K562 (cell line): Measurements from ENCODE around the gene QKI. TPM values are rescaled to one million over a fixed set of nuclear protein-coding genes. Genes with fewer than 3 reads are reported as not detected.
A peak's percentile ranks its signal among the peaks of the same experiment; 100 is the strongest.

Experiments used
- BRCA1 ChIP-seq, 2 experiments: fragments of 450-650 bp in 1 of 2; sonication (generic) in 1 of 2; formaldehyde crosslinking in 1 of 2; IDR thresholded peaks; 2 replicates each; pipeline versions ENCODE4 v1.5.0 to v1.6.1; 2017 to 2020; ENCODE audit warnings: mild to moderate bottlenecking in 1 of 2, missing genetic modification reagents in 1 of 2
- CBFA2T2 ChIP-seq: fragments of 450-650 bp; conservative IDR thresholded peaks from 2 replicates; pipeline ENCODE4 v1.6.1; 2017; ENCODE audit warnings: mild to moderate bottlenecking
- IRF2 ChIP-seq: sonication (generic); formaldehyde crosslinking; IDR thresholded peaks from 2 replicates; pipeline ENCODE4 v1.8.1; 2022; ENCODE audit warnings: mild to moderate bottlenecking, missing genetic modification reagents
- LARP7 ChIP-seq: fragments of 450-650 bp; IDR thresholded peaks from 2 replicates; pipeline ENCODE4 v1.6.1; 2016
- MCM3 ChIP-seq: fragments of 450-650 bp; IDR thresholded peaks from 2 replicates; pipeline ENCODE4 v1.6.1; 2016
- NCOA4 ChIP-seq: fragments of 450-650 bp; IDR thresholded peaks from 2 replicates; pipeline ENCODE4 v1.6.1; 2018; ENCODE audit warnings: mild to moderate bottlenecking; ENCODE audit not compliant: partially characterized antibody
- RBM15 ChIP-seq: fragments of 200-400 bp; formaldehyde crosslinking; IDR thresholded peaks from 2 replicates; pipeline ENCODE4 v1.6.1; 2018; ENCODE audit warnings: mild to moderate bottlenecking, low read length, moderate library complexity; ENCODE audit not compliant: insufficient read depth
- SRSF3 ChIP-seq: fragments of 200-400 bp; formaldehyde crosslinking; IDR thresholded peaks from 2 replicates; pipeline ENCODE4 v1.6.1; 2016; ENCODE audit warnings: mild to moderate bottlenecking, low read length, moderate library complexity; ENCODE audit not compliant: insufficient read depth
- SRSF9 ChIP-seq: fragments of 200-400 bp; formaldehyde crosslinking; IDR thresholded peaks from 2 replicates; pipeline ENCODE4 v1.6.1; 2017; ENCODE audit warnings: low read depth, low read length, borderline replicate concordance
- TBL1XR1 ChIP-seq, 2 experiments: IDR thresholded peaks; 2 replicates each; pipeline ENCODE4 v1.6.1; 2012; ENCODE audit warnings: improper control_type of control experiment in 2 of 2, low read length in 2 of 2, mild to moderate bottlenecking in 1 of 2
- TEAD1 ChIP-seq, 2 experiments: fragments of 450-650 bp in 1 of 2; sonication (generic) in 1 of 2; formaldehyde crosslinking; IDR thresholded peaks; 2 replicates each; pipeline versions ENCODE4 v1.4.0 to v1.8.0; 2020 to 2022; ENCODE audit warnings: mild to moderate bottlenecking in 2 of 2, missing genetic modification reagents in 1 of 2
- TFE3 ChIP-seq: fragments of 450-650 bp; formaldehyde crosslinking; IDR thresholded peaks from 2 replicates; pipeline ENCODE4 v1.4.0; 2020; ENCODE audit warnings: mild to moderate bottlenecking, mixed read lengths
- polyA plus RNA-seq, 8 experiments: library from polyadenylated mRNA; depleted of rRNA in 4 of 8; stranded (reverse) in 5 of 8; unstranded in 3 of 8; fragments of >200 nt; fragmentation: Nextera tagmentation in 2 of 8; fragmentation: Illumina TruSeq in 1 of 8; extraction: Ambion mirVana in 2 of 8; extraction: Trizol in 1 of 8; gene quantifications; 2 replicates each; pipeline versions ENCODE4 v1.2.1 to v1.2.3, GENCODE V29; 2011 to 2014; ENCODE audit warnings: inconsistent platforms in 1 of 8, missing spikeins in 1 of 8
- total RNA-seq, 7 experiments: library from RNA; depleted of rRNA in 6 of 7; stranded (reverse); fragments of >200 nt in 6 of 7; fragmentation: Illumina TruSeq in 2 of 7; extraction: Trizol in 2 of 7; gene quantifications; 2 replicates each; pipeline versions ENCODE4 v1.2.1 to v1.2.3, GENCODE V29; 2011 to 2021; ENCODE audit warnings: low replicate concordance in 1 of 7
- TF ChIP-seq, protein P1 (sequence below): sonication (generic); formaldehyde crosslinking; IDR thresholded peaks from 2 replicates; pipeline ENCODE4 v1.4.0; 2020; ENCODE audit warnings: mild to moderate bottlenecking, missing genetic modification reagents
- TF ChIP-seq, protein P2 (sequence below), 3 experiments: IDR thresholded peaks in 2 of 3; conservative IDR thresholded peaks in 1 of 3; 2 replicates each; pipeline ENCODE4 v1.5.1; 2011 to 2012; ENCODE audit warnings: low read length in 3 of 3, mild to moderate bottlenecking in 3 of 3, control low read depth in 2 of 3, improper control_type of control experiment in 1 of 3, inconsistent platforms in 1 of 3, low read depth in 1 of 3, mixed read lengths in 1 of 3, moderate library complexity in 1 of 3; ENCODE audit not compliant: insufficient read depth in 2 of 3
- TF ChIP-seq, protein P3 (sequence below): sonication (generic); formaldehyde crosslinking; IDR thresholded peaks from 2 replicates; pipeline ENCODE4 v1.9.0; 2022; ENCODE audit warnings: mild to moderate bottlenecking, missing genetic modification reagents

QKI gene
- total and polyA plus RNA-seq, 9 of the 15 experiments (the other 6 are each of a cell fraction or from before 2014, with no cell fraction given), result 20.4 to 215 (median 123) TPM

GRCh38 chr6:163427498-163428254, 13.2 kb downstream of the QKI start (continued):
- TF ChIP-seq SRSF9 (no peak), SRSF3 (no peak), IRF2 (CRISPR knock-in tag) (no peak), BRCA1 (IDR thresholded peaks at IDR 0.05) (no peak), BRCA1 (CRISPR knock-in tag; IDR thresholded peaks at IDR 0.05) (no peak), LARP7 (no peak), CBFA2T2 (no peak), TEAD1 (CRISPR knock-in tag; IDR thresholded peaks at IDR 0.05) (no peak), TBL1XR1 (IDR thresholded peaks at IDR 0.05; ENCODE audit: low read length in 2 of 2) (peak in 1 of 2 experiments; percentile 28; a peak in 1 of 4 replicates), NCOA4 (no peak), MCM3 (no peak), RBM15 (no peak), TFE3 (CRISPR knock-in tag) (no peak)
- TF ChIP-seq, protein P1, sequence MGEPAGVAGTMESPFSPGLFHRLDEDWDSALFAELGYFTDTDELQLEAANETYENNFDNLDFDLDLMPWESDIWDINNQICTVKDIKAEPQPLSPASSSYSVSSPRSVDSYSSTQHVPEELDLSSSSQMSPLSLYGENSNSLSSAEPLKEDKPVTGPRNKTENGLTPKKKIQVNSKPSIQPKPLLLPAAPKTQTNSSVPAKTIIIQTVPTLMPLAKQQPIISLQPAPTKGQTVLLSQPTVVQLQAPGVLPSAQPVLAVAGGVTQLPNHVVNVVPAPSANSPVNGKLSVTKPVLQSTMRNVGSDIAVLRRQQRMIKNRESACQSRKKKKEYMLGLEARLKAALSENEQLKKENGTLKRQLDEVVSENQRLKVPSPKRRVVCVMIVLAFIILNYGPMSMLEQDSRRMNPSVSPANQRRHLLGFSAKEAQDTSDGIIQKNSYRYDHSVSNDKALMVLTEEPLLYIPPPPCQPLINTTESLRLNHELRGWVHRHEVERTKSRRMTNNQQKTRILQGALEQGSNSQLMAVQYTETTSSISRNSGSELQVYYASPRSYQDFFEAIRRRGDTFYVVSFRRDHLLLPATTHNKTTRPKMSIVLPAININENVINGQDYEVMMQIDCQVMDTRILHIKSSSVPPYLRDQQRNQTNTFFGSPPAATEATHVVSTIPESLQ (CRISPR knock-in tag), result no peak
- TF ChIP-seq, protein P2, sequence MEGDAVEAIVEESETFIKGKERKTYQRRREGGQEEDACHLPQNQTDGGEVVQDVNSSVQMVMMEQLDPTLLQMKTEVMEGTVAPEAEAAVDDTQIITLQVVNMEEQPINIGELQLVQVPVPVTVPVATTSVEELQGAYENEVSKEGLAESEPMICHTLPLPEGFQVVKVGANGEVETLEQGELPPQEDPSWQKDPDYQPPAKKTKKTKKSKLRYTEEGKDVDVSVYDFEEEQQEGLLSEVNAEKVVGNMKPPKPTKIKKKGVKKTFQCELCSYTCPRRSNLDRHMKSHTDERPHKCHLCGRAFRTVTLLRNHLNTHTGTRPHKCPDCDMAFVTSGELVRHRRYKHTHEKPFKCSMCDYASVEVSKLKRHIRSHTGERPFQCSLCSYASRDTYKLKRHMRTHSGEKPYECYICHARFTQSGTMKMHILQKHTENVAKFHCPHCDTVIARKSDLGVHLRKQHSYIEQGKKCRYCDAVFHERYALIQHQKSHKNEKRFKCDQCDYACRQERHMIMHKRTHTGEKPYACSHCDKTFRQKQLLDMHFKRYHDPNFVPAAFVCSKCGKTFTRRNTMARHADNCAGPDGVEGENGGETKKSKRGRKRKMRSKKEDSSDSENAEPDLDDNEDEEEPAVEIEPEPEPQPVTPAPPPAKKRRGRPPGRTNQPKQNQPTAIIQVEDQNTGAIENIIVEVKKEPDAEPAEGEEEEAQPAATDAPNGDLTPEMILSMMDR (IDR thresholded peaks at IDR 0.05 in 2 of 3, conservative IDR thresholded peaks at IDR 0.05 in 1 of 3; ENCODE audit: insufficient read depth in 2 of 3, low read depth in 1 of 3, low read length in 3 of 3), result peak in 1 of 3 experiments; percentile 70; a peak in 2 of 6 replicates
- TF ChIP-seq, protein P3, sequence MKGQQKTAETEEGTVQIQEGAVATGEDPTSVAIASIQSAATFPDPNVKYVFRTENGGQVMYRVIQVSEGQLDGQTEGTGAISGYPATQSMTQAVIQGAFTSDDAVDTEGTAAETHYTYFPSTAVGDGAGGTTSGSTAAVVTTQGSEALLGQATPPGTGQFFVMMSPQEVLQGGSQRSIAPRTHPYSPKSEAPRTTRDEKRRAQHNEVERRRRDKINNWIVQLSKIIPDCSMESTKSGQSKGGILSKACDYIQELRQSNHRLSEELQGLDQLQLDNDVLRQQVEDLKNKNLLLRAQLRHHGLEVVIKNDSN (CRISPR knock-in tag), result no peak
